ENCODE results near the gene MACROD1.

DNA sequence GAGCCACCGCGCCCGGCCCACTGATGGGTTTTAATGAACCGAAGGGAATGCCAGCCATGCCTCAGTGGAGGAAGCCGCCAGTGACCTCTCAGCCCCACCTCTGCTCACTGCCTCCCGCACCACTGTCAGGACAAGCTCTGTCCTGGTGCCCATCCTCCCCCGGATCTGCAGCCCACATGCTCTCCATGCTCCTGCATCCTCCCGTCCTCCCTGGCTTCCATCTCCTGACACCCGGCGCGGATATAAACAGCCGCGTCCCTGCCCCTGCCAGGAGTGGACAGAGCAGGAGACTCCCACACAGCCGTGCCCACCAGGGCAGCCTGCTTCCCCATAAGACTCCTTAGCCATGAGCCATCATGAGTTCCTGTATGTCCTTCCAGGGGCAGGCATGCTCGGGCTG is 26.9 kb downstream of the MACROD1 start:
- TF ChIP-seq, protein P1, sequence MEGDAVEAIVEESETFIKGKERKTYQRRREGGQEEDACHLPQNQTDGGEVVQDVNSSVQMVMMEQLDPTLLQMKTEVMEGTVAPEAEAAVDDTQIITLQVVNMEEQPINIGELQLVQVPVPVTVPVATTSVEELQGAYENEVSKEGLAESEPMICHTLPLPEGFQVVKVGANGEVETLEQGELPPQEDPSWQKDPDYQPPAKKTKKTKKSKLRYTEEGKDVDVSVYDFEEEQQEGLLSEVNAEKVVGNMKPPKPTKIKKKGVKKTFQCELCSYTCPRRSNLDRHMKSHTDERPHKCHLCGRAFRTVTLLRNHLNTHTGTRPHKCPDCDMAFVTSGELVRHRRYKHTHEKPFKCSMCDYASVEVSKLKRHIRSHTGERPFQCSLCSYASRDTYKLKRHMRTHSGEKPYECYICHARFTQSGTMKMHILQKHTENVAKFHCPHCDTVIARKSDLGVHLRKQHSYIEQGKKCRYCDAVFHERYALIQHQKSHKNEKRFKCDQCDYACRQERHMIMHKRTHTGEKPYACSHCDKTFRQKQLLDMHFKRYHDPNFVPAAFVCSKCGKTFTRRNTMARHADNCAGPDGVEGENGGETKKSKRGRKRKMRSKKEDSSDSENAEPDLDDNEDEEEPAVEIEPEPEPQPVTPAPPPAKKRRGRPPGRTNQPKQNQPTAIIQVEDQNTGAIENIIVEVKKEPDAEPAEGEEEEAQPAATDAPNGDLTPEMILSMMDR (IDR thresholded peaks at IDR 0.05): no peak
- TF ChIP-seq POLR2AphosphoS5 (IDR thresholded peaks at IDR 0.05): no peak
- no peak for TF ChIP-seq POLR2A (IDR thresholded peaks at IDR 0.05)

Data from prostate gland (tissue), 2 donors.